SJCRH30 (cell line): ENCODE measurements around the gene TMPRSS7. TPM values are rescaled to one million over a fixed set of nuclear protein-coding genes. Genes with fewer than 3 reads are reported as not detected.

Experiments used
- DNase-seq, 2 experiments: peaks; one replicate each; pipeline ENCODE4 v3.0.0-alpha.2; 2015 to 2020
- H3K27ac ChIP-seq: fragments of 250-450 bp; sonication (Bioruptor Pico); 2 replicates; pipeline ENCODE4 v1.5.1; 2020; ENCODE audit warnings: mild to moderate bottlenecking, moderate library complexity
- H3K27me3 ChIP-seq: fragments of 250-450 bp; sonication (Bioruptor Pico); 2 replicates; pipeline ENCODE4 v1.5.1; 2020; ENCODE audit warnings: mild to moderate bottlenecking, moderate library complexity
- H3K36me3 ChIP-seq: fragments of 250-450 bp; sonication (Bioruptor Pico); 2 replicates; pipeline ENCODE4 v1.5.1; 2020; ENCODE audit warnings: mild to moderate bottlenecking, moderate library complexity
- H3K4me1 ChIP-seq: fragments of 250-450 bp; sonication (Bioruptor Pico); 2 replicates; pipeline ENCODE4 v1.5.1; 2020; ENCODE audit warnings: mild to moderate bottlenecking, moderate library complexity
- H3K4me3 ChIP-seq: fragments of 250-450 bp; sonication (Bioruptor Pico); 2 replicates; pipeline ENCODE4 v1.5.1; 2020; ENCODE audit warnings: mild to moderate bottlenecking, moderate library complexity
- H3K9me3 ChIP-seq: fragments of 250-450 bp; sonication (Bioruptor Pico); replicated peaks from 2 replicates; pipeline ENCODE4 v1.5.1; 2020; ENCODE audit warnings: mild to moderate bottlenecking, moderate library complexity
- total RNA-seq: library from RNA; depleted of rRNA; stranded (reverse); fragments of >200 nt; shearing (Covaris generic); gene quantifications from 2 replicates; pipeline ENCODE4 v1.2.3, GENCODE V29; 2014

The TMPRSS7 gene
- total RNA-seq, 1 experiment from 2014 or later, result not detected

- Histone ChIP-seq H3K36me3 (peaks cover 34% of the 10 kb centered on the region), H3K4me1 (peaks cover 31% of the 10 kb centered on the region), H3K27me3 (no peaks in the 10 kb centered on the region), H3K9me3 (no peaks in the 10 kb centered on the region), H3K27ac (no peak overlapping the region), H3K4me3 (no peak overlapping the region)
- no peak for DNase-seq
These were observed 29.4 kb upstream of the TMPRSS7 start for GRCh38 chr3:112005091-112005672.

GRCh38 chr3:112007633-112008032 lies 26.9 kb upstream of the TMPRSS7 start:
- Histone ChIP-seq H3K4me1 (peaks cover 36% of the 10 kb centered on the region), H3K9me3 (no peaks in the 10 kb centered on the region; the same call in 1 of the 2 replicates)
- DNase-seq, result no peak

GRCh38 chr3:112009670-112010069 lies 24.9 kb upstream of the TMPRSS7 start:
- no peak overlapping the region for H3K4me3 ChIP-seq
- peaks cover 37% of the 10 kb centered on the region for H3K4me1 ChIP-seq
- no peaks in the 10 kb centered on the region for H3K27me3 ChIP-seq
- no peak for DNase-seq
- no peaks in the 10 kb centered on the region; the same call in 1 of the 2 replicates for H3K9me3 ChIP-seq
- no peak overlapping the region for H3K27ac ChIP-seq
- peaks cover 23% of the 10 kb centered on the region for H3K36me3 ChIP-seq

More at GRCh38 chr3:112007633-112008032, 26.9 kb upstream of the TMPRSS7 start:
- Histone ChIP-seq H3K27ac (no peak overlapping the region), H3K36me3 (peaks cover 30% of the 10 kb centered on the region), H3K27me3 (no peaks in the 10 kb centered on the region), H3K4me3 (no peak overlapping the region)

GRCh38 chr3:112010636-112011035 lies 23.9 kb upstream of the TMPRSS7 start:
- DNase-seq, result peak; percentile 79 to 92
- H3K4me3 ChIP-seq, result no peak overlapping the region
- no peaks in the 10 kb centered on the region; the same call in 1 of the 2 replicates for H3K9me3 ChIP-seq
- peaks cover 19% of the 10 kb centered on the region for H3K36me3 ChIP-seq
- peak overlapping the region; percentile 63 for H3K27ac ChIP-seq
- no peaks in the 10 kb centered on the region for H3K27me3 ChIP-seq
- H3K4me1 ChIP-seq, result peaks cover 34% of the 10 kb centered on the region

- peak; percentile 18 to 53 for DNase-seq
- no peaks in the 10 kb centered on the region; the same call in 1 of the 2 replicates for H3K9me3 ChIP-seq
- H3K4me3 ChIP-seq, result no peak overlapping the region
- no peaks in the 10 kb centered on the region for H3K27me3 ChIP-seq
- peaks cover 34% of the 10 kb centered on the region for H3K4me1 ChIP-seq
- peak overlapping the region; percentile 63 for H3K27ac ChIP-seq
- peaks cover 14% of the 10 kb centered on the region for H3K36me3 ChIP-seq
These were observed 23.1 kb upstream of the TMPRSS7 start for GRCh38 chr3:112011376-112011940.

GRCh38 chr3:112012205-112012992 lies 22.1 kb upstream of the TMPRSS7 start:
- no peak overlapping the region for H3K27ac ChIP-seq
- peaks cover 11% of the 10 kb centered on the region for H3K36me3 ChIP-seq
- H3K27me3 ChIP-seq, result no peaks in the 10 kb centered on the region
- peaks cover 37% of the 10 kb centered on the region for H3K4me1 ChIP-seq
- H3K9me3 ChIP-seq, result no peaks in the 10 kb centered on the region; the same call in 1 of the 2 replicates
- DNase-seq, result peak in 1 of 2 experiments; percentile 18
- no peak overlapping the region for H3K4me3 ChIP-seq

- H3K9me3 ChIP-seq, result no peaks in the 10 kb centered on the region; the same call in 1 of the 2 replicates
- no peak overlapping the region for H3K4me3 ChIP-seq
- peaks cover 9% of the 10 kb centered on the region for H3K36me3 ChIP-seq
- H3K4me1 ChIP-seq, result peaks cover 38% of the 10 kb centered on the region
- peak in 1 of 2 experiments; percentile 28 for DNase-seq
- H3K27me3 ChIP-seq, result no peaks in the 10 kb centered on the region
- H3K27ac ChIP-seq, result no peak overlapping the region
These were observed 21.3 kb upstream of the TMPRSS7 start for GRCh38 chr3:112013058-112013783.

- H3K36me3 ChIP-seq, result peaks cover 7% of the 10 kb centered on the region
- no peak for DNase-seq
- H3K27ac ChIP-seq, result no peak overlapping the region
- no peak overlapping the region for H3K4me3 ChIP-seq
- peaks cover 38% of the 10 kb centered on the region for H3K4me1 ChIP-seq
- no peaks in the 10 kb centered on the region; the same call in 1 of the 2 replicates for H3K9me3 ChIP-seq
- no peaks in the 10 kb centered on the region for H3K27me3 ChIP-seq
These were observed 20.8 kb upstream of the TMPRSS7 start for GRCh38 chr3:112013784-112014143.

GRCh38 chr3:112017091-112017490 lies 17.4 kb upstream of the TMPRSS7 start:
- no peak for DNase-seq
- Histone ChIP-seq H3K27ac (no peak overlapping the region), H3K36me3 (peaks cover 3% of the 10 kb centered on the region; the same call in 1 of the 2 replicates), H3K9me3 (no peaks in the 10 kb centered on the region), H3K4me3 (no peak overlapping the region), H3K4me1 (peaks cover 21% of the 10 kb centered on the region), H3K27me3 (no peaks in the 10 kb centered on the region)

- Histone ChIP-seq H3K27ac (no peak overlapping the region), H3K9me3 (no peaks in the 10 kb centered on the region), H3K4me1 (peaks cover 15% of the 10 kb centered on the region), H3K36me3 (no peaks in the 10 kb centered on the region), H3K4me3 (no peak overlapping the region), H3K27me3 (no peaks in the 10 kb centered on the region)
- no peak for DNase-seq
These were observed 15.8 kb upstream of the TMPRSS7 start for GRCh38 chr3:112018712-112019111.

GRCh38 chr3:112019716-112020115 lies 14.8 kb upstream of the TMPRSS7 start:
- H3K4me3 ChIP-seq, result no peak overlapping the region
- no peak overlapping the region for H3K27ac ChIP-seq
- DNase-seq, result no peak
- H3K9me3 ChIP-seq, result no peaks in the 10 kb centered on the region
- no peaks in the 10 kb centered on the region for H3K36me3 ChIP-seq
- H3K27me3 ChIP-seq, result no peaks in the 10 kb centered on the region
- H3K4me1 ChIP-seq, result peaks cover 15% of the 10 kb centered on the region

GRCh38 chr3:112020674-112021085 lies 13.9 kb upstream of the TMPRSS7 start:
- peaks cover 15% of the 10 kb centered on the region for H3K4me1 ChIP-seq
- H3K27me3 ChIP-seq, result no peaks in the 10 kb centered on the region
- no peaks in the 10 kb centered on the region for H3K9me3 ChIP-seq
- no peak overlapping the region for H3K27ac ChIP-seq
- peak; percentile 33 to 51 for DNase-seq
- no peak overlapping the region for H3K4me3 ChIP-seq
- H3K36me3 ChIP-seq, result no peaks in the 10 kb centered on the region

- Histone ChIP-seq H3K36me3 (no peaks in the 10 kb centered on the region), H3K27ac (no peak overlapping the region), H3K4me3 (no peak overlapping the region), H3K9me3 (no peaks in the 10 kb centered on the region), H3K4me1 (no peaks in the 10 kb centered on the region), H3K27me3 (no peaks in the 10 kb centered on the region)
- DNase-seq, result no peak
These were observed 7.4 kb upstream of the TMPRSS7 start for GRCh38 chr3:112027142-112027541.

GRCh38 chr3:112027826-112028225 lies 6.7 kb upstream of the TMPRSS7 start:
- DNase-seq, result no peak
- Histone ChIP-seq H3K4me3 (no peak overlapping the region), H3K9me3 (no peaks in the 10 kb centered on the region), H3K36me3 (no peaks in the 10 kb centered on the region), H3K27ac (no peak overlapping the region), H3K4me1 (no peaks in the 10 kb centered on the region), H3K27me3 (no peaks in the 10 kb centered on the region)
